Immature natural killer cell (primary cell): ENCODE data around the gene D2HGDH. TPM values are rescaled to one million over a fixed set of nuclear protein-coding genes. Genes with fewer than 3 reads are reported as not detected.
A peak's percentile ranks its signal among the peaks of the same experiment; 100 is the strongest.
"Not testable (repeated sequence)": the region's sequence is repeated elsewhere in the genome, so short reads cannot be mapped to it uniquely, and the experiment has no call there.

ENCODE experiments used
- DNase-seq, 3 donors: peaks; one replicate each; pipeline ENCODE4 v3.0.0; 2022; ENCODE audit warnings: mixed read lengths in 1 of 3
- H3K27ac Mint-ChIP-seq, 6 donors: one replicate each; pipeline ENCODE4 v1.8.0; 2020; ENCODE audit warnings: mixed read lengths in 6 of 6, mild to moderate bottlenecking in 5 of 6, inconsistent platforms in 4 of 6, moderate library complexity in 3 of 6
- H3K27me3 Mint-ChIP-seq, 3 donors: one replicate each; pipeline ENCODE4 v1.8.0; 2020 to 2021; ENCODE audit warnings: low read depth in 3 of 3, mild to moderate bottlenecking in 3 of 3, mixed read lengths in 3 of 3, moderate library complexity in 3 of 3, inconsistent platforms in 1 of 3
- H3K36me3 Mint-ChIP-seq, 3 donors: one replicate each; pipeline ENCODE4 v1.8.0; 2020; ENCODE audit warnings: mixed read lengths in 3 of 3, inconsistent platforms in 2 of 3, mild to moderate bottlenecking in 2 of 3
- H3K4me1 Mint-ChIP-seq, 2 donors: one replicate each; pipeline ENCODE4 v1.8.0; 2020; ENCODE audit warnings: inconsistent platforms in 2 of 2, mild to moderate bottlenecking in 2 of 2, mixed read lengths in 2 of 2, moderate library complexity in 1 of 2
- H3K4me3 Mint-ChIP-seq, 5 donors: one replicate each; pipeline ENCODE4 v1.8.0; 2020; ENCODE audit warnings: mild to moderate bottlenecking in 5 of 5, mixed read lengths in 5 of 5, inconsistent platforms in 3 of 5, moderate library complexity in 3 of 5
- H3K9me3 Mint-ChIP-seq, 6 donors: one replicate each; pipeline ENCODE4 v1.8.0; 2020; ENCODE audit warnings: mild to moderate bottlenecking in 6 of 6, mixed read lengths in 6 of 6, inconsistent platforms in 4 of 6, moderate library complexity in 3 of 6
- polyA plus RNA-seq, 3 donors: library from polyadenylated mRNA; unstranded; fragments of 300-500 nt; fragmentation: Illumina TruSeq; gene quantifications; one replicate each; pipeline ENCODE4 v1.2.3, GENCODE V29; 2021

D2HGDH gene
- polyA plus RNA-seq, 3 donors from 2014 or later: 0.49 to 2.9 (median 1.5) TPM

- Mint-ChIP-seq H3K27ac (peak overlapping the region in 4 of 6 donors; percentile 57 to 75 (median 68)), H3K36me3 (peaks cover 25 to 38% (median 31%) of the 10 kb centered on the region in 3 donors), H3K9me3 (peaks cover 0 to 13% (median 2%) of the 10 kb centered on the region in 6 donors), H3K27me3 (peaks cover 43 to 48% (median 47%) of the 10 kb centered on the region in 3 donors), H3K4me1 (peaks cover 38 to 44% of the 10 kb centered on the region in 2 donors)
- not testable (repeated sequence) for DNase-seq, H3K4me3 Mint-ChIP-seq
Measured at GRCh38 chr2:241759893-241760292, 25.5 kb downstream of the D2HGDH start.

DNA sequence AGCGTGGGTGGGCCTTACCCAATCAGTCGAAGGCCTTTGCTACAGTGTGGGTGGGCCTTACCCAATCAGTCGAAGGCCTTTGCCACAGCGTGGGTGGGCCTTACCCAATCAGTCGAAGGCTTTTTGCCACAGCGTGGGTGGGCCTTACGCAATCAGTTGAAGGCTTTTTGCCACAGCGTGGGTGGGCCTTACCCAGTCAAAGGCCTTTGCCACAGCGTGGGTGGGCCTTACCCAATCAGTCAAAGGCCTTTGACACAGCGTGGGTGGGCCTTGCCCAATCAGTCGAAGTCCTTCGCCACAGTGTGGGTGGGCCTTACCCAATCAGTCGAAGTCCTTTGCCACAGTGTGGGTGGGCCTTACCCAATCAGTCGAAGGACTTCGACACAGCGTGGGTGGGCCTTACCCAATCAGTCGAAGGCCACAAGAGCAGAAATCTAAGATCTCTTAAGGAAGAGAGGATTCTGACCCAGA, 25.9 kb downstream of the D2HGDH start:
- Mint-ChIP-seq H3K27me3 (peaks cover 43 to 48% (median 47%) of the 10 kb centered on the region in 3 donors), H3K9me3 (peaks cover 0 to 13% (median 2%) of the 10 kb centered on the region in 6 donors), H3K36me3 (peaks cover 25 to 38% (median 31%) of the 10 kb centered on the region in 3 donors), H3K4me3 (peak overlapping the region in 1 of 5 donors; percentile 13), H3K4me1 (peaks cover 38 to 44% of the 10 kb centered on the region in 2 donors), H3K27ac (peak overlapping the region in 3 of 6 donors; percentile 80 to 92 (median 86))
- no peak for DNase-seq

- peaks cover 42 to 48% (median 43%) of the 10 kb centered on the region in 3 donors for H3K27me3 Mint-ChIP-seq
- H3K27ac Mint-ChIP-seq: peak overlapping the region; percentile 97 to 100 (median 99)
- H3K9me3 Mint-ChIP-seq: peaks cover 0 to 13% (median 2%) of the 10 kb centered on the region in 6 donors
- DNase-seq: no peak
- peaks cover 38 to 44% of the 10 kb centered on the region in 2 donors for H3K4me1 Mint-ChIP-seq
- H3K36me3 Mint-ChIP-seq: peaks cover 21 to 31% (median 25%) of the 10 kb centered on the region in 3 donors
- peak overlapping the region; percentile 84 to 93 (median 87) for H3K4me3 Mint-ChIP-seq
Measured at GRCh38 chr2:241762321-241762932, 28.0 kb downstream of the D2HGDH start.

DNA sequence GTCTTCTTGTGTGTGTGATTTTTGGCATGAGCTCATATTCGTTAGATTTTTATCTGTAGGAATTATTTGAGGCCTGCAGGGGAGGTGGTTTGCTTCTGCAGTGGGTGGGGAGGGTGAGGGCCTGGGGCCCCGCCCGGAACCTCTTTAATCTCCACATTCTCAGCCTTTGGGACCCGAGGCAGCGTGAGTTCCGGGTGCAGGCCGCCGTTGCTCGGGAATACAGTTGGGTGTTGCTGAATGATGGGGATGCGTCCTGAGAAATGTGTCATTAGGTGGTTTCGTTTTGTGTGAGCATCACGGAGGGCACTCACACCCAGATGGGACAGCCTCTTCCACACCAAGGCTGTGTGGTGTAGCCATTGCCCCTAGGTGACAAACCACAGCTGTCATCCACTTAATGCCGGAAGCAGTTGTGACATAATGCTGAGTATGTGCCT, 28.5 kb downstream of the D2HGDH start:
- peak overlapping the region; percentile 97 to 100 (median 99) for H3K27ac Mint-ChIP-seq
- H3K9me3 Mint-ChIP-seq: peaks cover 0 to 13% (median 2%) of the 10 kb centered on the region in 6 donors
- H3K4me3 Mint-ChIP-seq: peak overlapping the region; percentile 84 to 93 (median 87)
- H3K36me3 Mint-ChIP-seq: peaks cover 19 to 28% (median 23%) of the 10 kb centered on the region in 3 donors
- peaks cover 38 to 44% of the 10 kb centered on the region in 2 donors for H3K4me1 Mint-ChIP-seq
- DNase-seq: peak; percentile 96 to 97 (median 97)
- peaks cover 42 to 47% (median 43%) of the 10 kb centered on the region in 3 donors for H3K27me3 Mint-ChIP-seq

DNA sequence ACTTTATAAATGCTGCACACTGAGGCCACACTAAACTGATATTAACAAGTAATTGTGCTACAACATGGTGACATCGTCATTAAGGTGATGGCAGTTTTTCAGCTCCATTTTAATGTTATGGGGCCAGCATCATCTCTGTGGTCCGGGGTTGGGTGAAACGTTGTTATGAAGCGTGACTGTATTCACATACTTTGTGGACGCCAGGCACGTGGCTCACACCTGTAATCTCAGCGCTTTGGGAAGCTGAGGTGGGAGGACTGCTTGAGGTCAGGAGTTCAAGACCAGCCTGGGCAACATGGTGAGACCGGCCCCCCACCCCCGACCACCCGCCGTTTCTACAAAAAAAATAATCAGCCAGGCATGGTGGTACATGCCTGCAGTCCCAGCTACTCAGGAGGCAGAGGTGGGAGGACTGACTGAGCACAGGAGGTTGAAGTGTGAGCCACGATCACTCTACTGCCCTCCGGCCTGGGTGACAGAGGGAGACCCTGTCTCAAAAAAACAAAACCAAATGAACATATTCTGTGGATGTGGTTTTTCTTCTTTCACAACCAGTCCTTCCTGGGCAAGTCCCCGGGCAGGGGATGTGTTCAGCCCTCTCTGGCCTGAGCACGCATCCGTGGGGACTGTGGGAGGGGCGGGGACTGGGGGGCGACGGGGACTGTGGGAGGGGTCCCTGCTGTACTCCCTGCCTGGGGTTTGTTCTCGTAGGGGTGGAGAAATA, 29.3 kb downstream of the D2HGDH start:
- Mint-ChIP-seq H3K27me3 (peaks cover 41 to 43% (median 43%) of the 10 kb centered on the region in 3 donors), H3K9me3 (peaks cover 0 to 13% (median 2%) of the 10 kb centered on the region in 6 donors), H3K4me3 (peak overlapping the region; percentile 84 to 93 (median 87)), H3K36me3 (peaks cover 15 to 20% (median 19%) of the 10 kb centered on the region in 3 donors), H3K4me1 (peaks cover 40 to 44% of the 10 kb centered on the region in 2 donors), H3K27ac (peak overlapping the region; percentile 97 to 100 (median 99))
- peak; percentile 83 to 87 (median 85) for DNase-seq

DNA sequence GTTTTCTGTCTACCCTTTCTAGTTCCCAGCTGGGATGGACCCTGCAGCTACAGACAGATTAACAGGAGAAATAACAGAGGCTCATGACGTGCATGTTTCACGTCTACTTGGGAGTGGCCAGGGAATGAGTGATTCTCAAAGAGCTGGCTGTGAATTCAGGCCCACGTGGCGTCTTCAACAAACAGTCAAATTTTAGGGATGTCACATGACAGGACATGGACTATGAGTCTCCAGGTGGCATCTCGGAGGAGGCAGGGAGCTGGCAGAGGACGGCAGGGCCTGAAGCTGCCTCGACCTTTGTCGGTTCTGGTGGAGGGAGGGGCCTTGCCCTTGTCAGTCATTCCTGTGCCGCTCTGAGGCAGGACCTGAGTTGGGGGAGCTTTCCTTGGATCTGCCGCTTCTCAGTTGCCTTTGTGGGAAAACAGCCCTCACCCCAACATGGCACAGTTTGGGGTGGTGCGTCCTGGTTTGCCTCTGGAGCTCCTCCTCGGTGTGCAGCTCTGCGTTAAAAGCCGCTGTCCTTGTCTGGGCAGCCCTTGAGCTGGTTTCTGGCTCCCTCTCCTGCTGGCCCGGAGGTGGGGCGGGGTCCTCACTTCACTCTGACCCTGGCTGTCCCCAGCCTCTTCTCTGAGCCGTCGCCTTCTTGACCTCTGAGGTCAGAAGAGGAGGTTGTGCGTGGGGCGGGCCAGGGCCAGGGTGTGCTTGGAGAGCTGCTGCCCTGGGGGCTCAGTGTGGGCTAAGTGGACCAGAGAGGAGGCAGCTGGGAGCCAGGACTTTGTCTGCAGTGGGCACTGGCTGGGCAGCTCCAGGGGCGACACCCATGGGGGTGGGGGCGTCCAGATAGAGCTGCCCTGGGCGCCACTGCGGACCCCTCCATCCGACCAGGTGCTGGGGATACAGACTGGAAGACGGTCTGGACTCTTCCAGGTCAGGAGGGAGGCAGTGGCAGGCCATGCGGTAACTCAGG, 30.1 kb downstream of the D2HGDH start:
- Mint-ChIP-seq H3K27ac (peak overlapping the region; percentile 34 to 100 (median 98)), H3K36me3 (peaks cover 7 to 12% (median 11%) of the 10 kb centered on the region in 3 donors), H3K27me3 (peaks cover 33 to 38% (median 35%) of the 10 kb centered on the region in 3 donors), H3K9me3 (peaks cover 0 to 8% (median 2%) of the 10 kb centered on the region in 6 donors), H3K4me3 (peak overlapping the region; percentile 42 to 93 (median 87)), H3K4me1 (peaks cover 38 to 40% of the 10 kb centered on the region in 2 donors)
- DNase-seq: no peak

- H3K4me1 Mint-ChIP-seq: peaks cover 22 to 26% of the 10 kb centered on the region in 2 donors
- no peak for DNase-seq
Measured at GRCh38 chr2:241767464-241768250, 33.2 kb downstream of the D2HGDH start.

GRCh38 chr2:241768251-241768711, 33.9 kb downstream of the D2HGDH start:
- Mint-ChIP-seq H3K4me3 (no peak overlapping the region), H3K27me3 (peaks cover 12 to 16% (median 14%) of the 10 kb centered on the region in 3 donors), H3K27ac (no peak overlapping the region), H3K9me3 (no peaks in the 10 kb centered on the region), H3K36me3 (peaks cover 0 to 4% (median 0%) of the 10 kb centered on the region in 3 donors), H3K4me1 (peaks cover 16 to 20% of the 10 kb centered on the region in 2 donors)
- no peak for DNase-seq

More at GRCh38 chr2:241767464-241768250, 33.2 kb downstream of the D2HGDH start:
- H3K27ac Mint-ChIP-seq: no peak overlapping the region
- no peak overlapping the region for H3K4me3 Mint-ChIP-seq
- H3K9me3 Mint-ChIP-seq: peaks cover 0 to under 1% (median 0%) of the 10 kb centered on the region in 6 donors
- H3K36me3 Mint-ChIP-seq: peaks cover 0 to 4% (median 0%) of the 10 kb centered on the region in 3 donors
- peaks cover 18 to 22% (median 18%) of the 10 kb centered on the region in 3 donors for H3K27me3 Mint-ChIP-seq

GRCh38 chr2:241768850-241769249, 34.4 kb downstream of the D2HGDH start:
- peak overlapping the region in 1 of 6 donors; percentile 4 for H3K27ac Mint-ChIP-seq
- no peak for DNase-seq
- no peak overlapping the region for H3K4me3 Mint-ChIP-seq

GRCh38 chr2:241769819-241770184, 35.4 kb downstream of the D2HGDH start:
- H3K27me3 Mint-ChIP-seq: peaks cover 0 to 4% (median 3%) of the 10 kb centered on the region in 3 donors
- H3K9me3 Mint-ChIP-seq: no peaks in the 10 kb centered on the region
- peaks cover 2 to 5% of the 10 kb centered on the region in 2 donors for H3K4me1 Mint-ChIP-seq
- no peaks in the 10 kb centered on the region for H3K36me3 Mint-ChIP-seq
- no peak overlapping the region for H3K4me3 Mint-ChIP-seq
- no peak for DNase-seq
- H3K27ac Mint-ChIP-seq: no peak overlapping the region

More at GRCh38 chr2:241768850-241769249, 34.4 kb downstream of the D2HGDH start:
- Mint-ChIP-seq H3K4me1 (peaks cover 10 to 14% of the 10 kb centered on the region in 2 donors), H3K9me3 (no peaks in the 10 kb centered on the region), H3K27me3 (peaks cover 6 to 10% (median 8%) of the 10 kb centered on the region in 3 donors), H3K36me3 (peaks cover 0 to 4% (median 0%) of the 10 kb centered on the region in 3 donors)

- Mint-ChIP-seq H3K4me3 (no peak overlapping the region), H3K27me3 (peaks cover under 1 to 4% (median 3%) of the 10 kb centered on the region in 3 donors), H3K27ac (no peak overlapping the region), H3K9me3 (no peaks in the 10 kb centered on the region), H3K4me1 (peaks cover 2 to 5% of the 10 kb centered on the region in 2 donors), H3K36me3 (no peaks in the 10 kb centered on the region)
- no peak for DNase-seq
Measured at GRCh38 chr2:241770185-241770935, 35.9 kb downstream of the D2HGDH start.
